Gastrocnemius medialis (tissue), 4 donors: ENCODE data around the gene CLVS2. TPM values are rescaled to one million over a fixed set of nuclear protein-coding genes. Genes with fewer than 3 reads are reported as not detected.

Experiments used
- ATAC-seq, 2 donors: fragments of 150-250 bp; one replicate each; pipeline ENCODE4 v1.9.1; 2016
- DNase-seq, 2 donors: peaks; one replicate each; pipeline ENCODE4 v3.0.0-alpha.2; 2019
- H3K27ac ChIP-seq, 4 donors: fragments of 200-600 bp; sonication (generic); 1 replicate in 1 of 4; 2 replicates in 3 of 4; pipeline ENCODE4 v1.5.1; 2016 to 2018; ENCODE audit warnings: mild to moderate bottlenecking in 2 of 4, moderate library complexity in 1 of 4
- H3K27me3 ChIP-seq, 3 donors: fragments of 200-600 bp; sonication (generic) in 2 of 3; 1 replicate in 1 of 3; 2 replicates in 2 of 3; pipeline versions ENCODE4 v1.5.1 to v1.6.0; 2016 to 2019; ENCODE audit warnings: mild to moderate bottlenecking in 1 of 3, moderate library complexity in 1 of 3
- H3K36me3 ChIP-seq, 2 donors: fragments of 200-600 bp; sonication (generic) in 1 of 2; one replicate each; pipeline ENCODE4 v1.5.1; 2017 to 2018
- H3K4me1 ChIP-seq, 2 donors: fragments of 200-600 bp; sonication (generic) in 1 of 2; one replicate each; pipeline ENCODE4 v1.5.1; 2016 to 2017; ENCODE audit warnings: mild to moderate bottlenecking in 2 of 2
- H3K4me3 ChIP-seq, 4 donors: fragments of 200-600 bp; sonication (generic) in 3 of 4; 1 replicate in 1 of 4; 2 replicates in 3 of 4; pipeline ENCODE4 v1.5.1; 2016 to 2019; ENCODE audit warnings: mild to moderate bottlenecking in 2 of 4
- H3K9me3 ChIP-seq, 3 donors: fragments of 200-600 bp; sonication (generic) in 2 of 3; 1 replicate in 1 of 3; 2 replicates in 2 of 3; pipeline ENCODE4 v1.5.1; 2016 to 2019
- CTCF ChIP-seq, 5 experiments: fragments of 450-650 bp in 3 of 5; fragments of 200-600 bp in 2 of 5; sonication (generic) in 2 of 5; IDR thresholded peaks in 4 of 5; conservative IDR thresholded peaks in 1 of 5; 1 replicate in 4 of 5; 2 replicates in 1 of 5; pipeline ENCODE4 v1.5.1; 2016 to 2019; ENCODE audit warnings: antibody characterized with exemption in 5 of 5, mild to moderate bottlenecking in 3 of 5, moderate library complexity in 3 of 5
- POLR2A ChIP-seq, 2 donors: fragments of 450-650 bp; IDR thresholded peaks; one replicate each; pipeline ENCODE4 v1.6.1; 2017; ENCODE audit warnings: antibody characterized with exemption in 2 of 2, mild to moderate bottlenecking in 2 of 2, moderate library complexity in 2 of 2
- in situ Hi-C, 4 donors: fragments of 200-750 bp; cut with MboI; loops; one replicate each; pipeline versions ENCODE4 v1.15.0 to v1.8.0; 2017; ENCODE audit warnings: low sequenced_read_pairs in 4 of 4
- intact Hi-C: fragments of 100-400 bp; cut with DNase I; formaldehyde crosslinking; loops from one replicate; pipeline ENCODE4 v1.15.1; 2023; ENCODE audit warnings: low total_unique reads
- total RNA-seq, 4 donors: library from RNA; depleted of rRNA; stranded (reverse); fragments of >200 nt; gene quantifications; one replicate each; pipeline versions ENCODE4 v1.1.0 to v1.2.3, GENCODE V29; 2016

The CLVS2 gene
- under 1 TPM; 0.20 to 0.88 (median 0.61) TPM for total RNA-seq

- H3K4me1 ChIP-seq: peaks cover 0 to 9% of the 10 kb centered on the region in 2 donors
- ATAC-seq (peak; percentile 51 to 80), DNase-seq (no peak)
- peaks cover 48 to 58% (median 53%) of the 10 kb centered on the region in 3 donors for H3K27me3 ChIP-seq
- TF ChIP-seq CTCF (IDR thresholded peaks at IDR 0.05 in 4 of 5, conservative IDR thresholded peaks at IDR 0.05 in 1 of 5) (no peak), POLR2A (IDR thresholded peaks at IDR 0.05) (no peak)
- in situ Hi-C loops (no loop called here), intact Hi-C loops (no loop called here)
- H3K9me3 ChIP-seq: no peaks in the 10 kb centered on the region
- H3K4me3 ChIP-seq: peak within 1 kb of the TSS; percentile 44 to 61 (median 56)
- H3K27ac ChIP-seq: no peak within 1 kb of the TSS
- no peaks in the 10 kb centered on the region for H3K36me3 ChIP-seq
Measured at GRCh38 chr6:122995921-122996793, at the start of gene CLVS2. Gene CLVS2 (plus strand): TSS chr6:122996235. CDS start chr6:122997778, 1,543 bp downstream.

GRCh38 chr6:122947355-122947754, 48.7 kb upstream of the CLVS2 start:
- in situ Hi-C loops: no loop called here
- no peak overlapping the region for H3K27ac ChIP-seq
- intact Hi-C loops: loop anchor here (2.0 kb wide), 1 partner anchor 371 kb away; no protein-coding TSS in a partner anchor
- no peaks in the 10 kb centered on the region for H3K36me3 ChIP-seq
- no peaks in the 10 kb centered on the region for H3K27me3 ChIP-seq
- no peaks in the 10 kb centered on the region for H3K9me3 ChIP-seq
- no peaks in the 10 kb centered on the region for H3K4me1 ChIP-seq
- ATAC-seq: no peak
- DNase-seq: no peak
- TF ChIP-seq CTCF (IDR thresholded peaks at IDR 0.05 in 4 of 5, conservative IDR thresholded peaks at IDR 0.05 in 1 of 5) (peak in 4 of 5 experiments; percentile 43 to 49 (median 46)), POLR2A (IDR thresholded peaks at IDR 0.05) (no peak)
- no peak overlapping the region for H3K4me3 ChIP-seq

GRCh38 chr6:122953766-122954165, 42.3 kb upstream of the CLVS2 start:
- in situ Hi-C loops: no loop called here

GRCh38 chr6:122956376-122956775, 39.7 kb upstream of the CLVS2 start:
- intact Hi-C loops (no loop called here), in situ Hi-C loops (no loop called here)
- ATAC-seq (no peak), DNase-seq (no peak)
- Histone ChIP-seq H3K4me1 (no peaks in the 10 kb centered on the region), H3K9me3 (no peaks in the 10 kb centered on the region), H3K36me3 (no peaks in the 10 kb centered on the region), H3K27ac (no peak overlapping the region), H3K27me3 (no peaks in the 10 kb centered on the region), H3K4me3 (no peak overlapping the region)
- no peak for TF ChIP-seq POLR2A (IDR thresholded peaks at IDR 0.05)
- no peak for TF ChIP-seq CTCF (IDR thresholded peaks at IDR 0.05 in 4 of 5, conservative IDR thresholded peaks at IDR 0.05 in 1 of 5)

More at GRCh38 chr6:122953766-122954165, 42.3 kb upstream of the CLVS2 start:
- Histone ChIP-seq H3K9me3 (no peaks in the 10 kb centered on the region), H3K27ac (no peak overlapping the region), H3K4me3 (no peak overlapping the region), H3K4me1 (no peaks in the 10 kb centered on the region), H3K27me3 (no peaks in the 10 kb centered on the region), H3K36me3 (no peaks in the 10 kb centered on the region)
- ATAC-seq (no peak), DNase-seq (no peak)
- intact Hi-C loops: no loop called here
- no peak for TF ChIP-seq POLR2A (IDR thresholded peaks at IDR 0.05)
- no peak for TF ChIP-seq CTCF (IDR thresholded peaks at IDR 0.05 in 4 of 5, conservative IDR thresholded peaks at IDR 0.05 in 1 of 5)
